NCI-H524 treated with DMSO at 0.1 percent for 48 hours (cell line): Measurements from ENCODE around the gene ROM1.
"Not testable (repeated sequence)": the region's sequence is repeated elsewhere in the genome, so short reads cannot be mapped to it uniquely, and the experiment has no call there.

Experiments
- DNase-seq: peaks from one replicate; lab custom pipeline; 2025; lab: John Stamatoyannopoulos, UW

Gene ROM1

DNA sequence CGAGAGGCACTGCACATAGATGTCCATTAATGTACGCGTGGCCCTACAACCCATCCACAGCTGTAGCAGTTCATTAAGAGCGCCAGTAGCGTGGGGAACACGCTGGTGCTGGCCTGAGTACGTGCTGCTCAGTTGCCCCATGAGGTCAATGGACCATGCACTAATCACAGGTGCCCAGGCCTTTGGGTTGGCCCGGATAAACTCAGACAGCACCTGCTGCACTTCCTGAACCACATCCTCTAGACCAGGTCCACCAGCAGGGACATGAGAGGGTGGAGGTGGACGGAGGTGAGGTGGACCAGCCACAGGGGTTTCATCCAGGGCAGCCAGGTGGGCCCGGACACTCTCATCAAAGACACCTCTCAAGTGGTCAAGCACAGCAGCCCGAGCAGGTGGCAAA is 36.4 kb downstream of the ROM1 start:
- no peak for DNase-seq

DNA sequence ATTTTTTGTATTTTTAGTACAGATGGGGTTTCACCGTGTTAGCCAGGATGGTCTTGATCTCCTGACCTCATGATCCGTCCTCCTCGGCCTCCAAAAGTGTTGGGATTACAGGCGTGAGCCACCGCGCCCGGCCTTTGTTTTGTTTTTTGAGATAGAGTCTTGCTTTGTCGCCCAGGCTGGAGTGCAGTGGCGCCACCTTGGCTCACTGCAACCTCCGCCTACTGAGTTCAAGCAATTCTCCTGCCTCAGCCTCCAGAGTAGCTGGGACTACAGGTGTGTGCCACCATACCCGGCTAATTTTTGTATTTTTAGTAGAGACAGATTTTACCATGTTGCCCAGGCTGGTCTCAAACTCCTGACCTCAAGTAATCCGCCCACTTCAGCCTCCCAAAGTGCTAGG is 37.2 kb downstream of the ROM1 start:
- DNase-seq, result not testable (repeated sequence)

DNA sequence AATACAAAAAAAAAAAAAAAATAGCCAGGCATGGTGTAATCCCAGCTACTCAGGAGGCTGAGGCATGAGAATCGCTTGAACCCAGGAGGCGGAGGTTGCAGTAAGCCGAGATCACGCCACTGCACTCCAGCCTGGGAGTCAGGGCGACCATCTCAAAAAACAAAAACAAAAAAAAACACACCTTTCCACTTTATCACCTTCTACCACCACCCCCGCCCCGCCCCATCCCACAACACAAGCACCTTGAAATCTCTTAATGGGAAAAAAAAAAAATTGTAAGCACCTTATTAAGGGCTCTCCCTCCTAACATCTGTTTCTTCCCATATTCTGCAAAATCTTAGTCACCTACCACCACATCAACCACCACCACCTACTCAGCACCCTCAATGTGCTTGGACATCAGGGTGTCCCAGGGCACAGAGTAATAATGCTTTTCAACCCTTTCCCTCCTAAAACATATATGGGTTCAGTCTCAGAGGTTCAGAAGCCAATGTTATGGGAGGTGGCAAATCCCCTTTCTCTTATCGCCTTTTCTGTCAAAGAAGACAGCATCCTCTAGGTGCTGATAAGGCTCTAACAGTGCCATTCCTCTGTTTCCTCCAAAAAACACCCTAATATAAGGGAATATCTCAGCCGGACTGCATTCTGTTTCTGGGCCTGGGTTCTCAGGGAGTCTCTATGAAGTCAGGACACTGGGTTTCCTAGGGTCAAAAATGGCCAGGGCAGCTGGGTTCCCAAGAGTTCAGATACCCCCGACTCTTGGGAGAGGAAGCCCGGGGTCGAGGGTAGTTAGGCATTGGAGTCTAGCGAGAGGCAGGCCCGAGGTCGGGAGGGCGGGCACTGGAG is 39.3 kb downstream of the ROM1 start:
- DNase-seq, result no peak

DNA sequence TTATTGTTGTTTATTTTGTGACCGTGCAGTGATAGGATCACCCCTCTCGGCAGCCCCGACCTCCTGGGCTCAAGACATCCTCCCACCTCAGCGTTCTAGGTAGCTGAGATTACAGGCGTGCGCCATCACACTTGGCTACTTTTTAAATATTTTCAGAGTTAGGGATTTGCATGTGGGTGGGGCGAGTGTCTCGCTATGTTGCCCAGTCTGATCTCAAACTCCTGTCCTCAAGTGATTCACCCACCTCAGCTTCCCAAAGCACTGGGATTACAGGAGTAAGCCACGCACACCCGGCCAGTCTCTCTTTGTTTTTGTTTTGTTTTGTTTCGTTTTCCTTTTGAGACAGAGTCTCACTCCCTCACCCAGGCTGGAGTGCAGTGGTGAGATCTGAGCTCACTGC is 41.2 kb downstream of the ROM1 start:
- DNase-seq, result no peak

DNA sequence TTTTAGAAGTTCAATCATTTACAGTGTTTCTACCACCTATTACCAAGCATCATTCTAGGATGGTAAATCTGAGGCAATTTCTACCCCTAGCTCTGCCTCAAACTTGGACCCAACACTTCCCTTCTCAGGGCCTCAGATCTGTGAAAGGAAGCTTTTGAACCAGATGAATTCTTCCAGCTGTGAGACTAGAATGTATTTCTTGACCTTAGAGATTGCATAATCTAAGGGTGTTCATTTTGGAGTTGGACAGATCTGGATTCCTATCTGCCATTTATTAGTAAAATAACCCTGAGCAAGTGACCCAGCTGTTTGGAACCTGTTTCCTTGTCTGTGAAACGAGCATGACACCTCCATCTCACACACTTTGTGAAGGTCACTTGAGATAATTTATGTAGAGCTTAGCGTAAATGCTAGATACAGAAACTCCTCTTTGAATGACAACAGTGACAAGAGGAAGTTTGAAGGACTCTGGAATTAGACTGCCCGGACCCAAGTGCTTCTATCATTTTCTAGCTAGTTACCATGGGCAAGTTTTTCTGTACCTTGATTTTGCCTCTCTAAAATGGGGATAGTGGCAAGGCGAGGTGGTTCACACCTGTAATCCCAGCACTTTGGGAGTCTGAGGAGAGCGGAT is 43.9 kb downstream of the ROM1 start:
- DNase-seq, result no peak

DNA sequence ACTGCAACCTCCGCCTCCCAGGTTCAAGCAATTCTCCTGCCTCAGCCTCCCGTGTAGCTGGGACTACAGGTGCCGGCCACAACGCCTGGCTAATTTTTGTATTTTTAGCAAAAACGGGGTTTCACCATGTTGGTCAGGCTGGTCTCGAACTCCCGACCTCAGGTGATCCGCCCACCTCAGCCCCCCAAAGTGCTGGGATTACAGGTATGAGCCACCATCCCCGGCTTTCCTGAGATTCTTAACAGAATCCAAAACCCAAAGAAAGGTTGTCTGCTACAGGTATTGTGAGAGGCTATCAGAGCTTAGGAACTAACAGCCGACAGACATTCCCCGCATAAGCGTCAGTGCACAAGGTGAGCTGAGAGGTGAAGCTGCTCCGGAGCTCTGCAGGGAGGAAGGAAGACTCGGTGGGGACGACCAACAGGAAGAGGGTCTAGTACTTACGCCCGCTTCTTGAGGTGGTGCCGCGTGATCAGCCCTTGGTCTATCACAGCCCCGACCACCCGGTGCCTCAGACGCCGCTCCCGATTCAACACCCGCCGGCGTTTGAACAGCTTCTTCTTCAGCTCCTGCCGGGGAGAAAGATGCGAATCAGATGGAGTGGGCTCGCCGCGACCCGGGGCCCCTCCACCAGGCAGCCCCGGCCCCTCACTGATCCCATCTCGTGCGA is 51.5 kb downstream of the ROM1 start:
- DNase-seq, result no peak
